Tibial nerve (tissue), 4 donors: ENCODE data around the gene GNAQ. TPM values are rescaled to one million over a fixed set of nuclear protein-coding genes. Genes with fewer than 3 reads are reported as not detected.

Experiments used
- DNase-seq, 2 donors: peaks; one replicate each; pipeline ENCODE4 v3.0.0-alpha.2; 2019; ENCODE audit warnings: low spot score in 2 of 2
- H3K27ac ChIP-seq, 4 donors: fragments of 200-600 bp; sonication (generic) in 3 of 4; one replicate each; pipeline ENCODE4 v1.5.1; 2017 to 2019; ENCODE audit warnings: mild to moderate bottlenecking in 1 of 4
- H3K27me3 ChIP-seq, 2 donors: fragments of 200-600 bp; sonication (generic) in 1 of 2; one replicate each; pipeline versions ENCODE4 v1.5.1 to v1.6.0; 2017 to 2019
- H3K36me3 ChIP-seq, 3 donors: fragments of 200-600 bp; sonication (generic); one replicate each; pipeline ENCODE4 v1.5.1; 2018 to 2019
- H3K4me1 ChIP-seq, 4 donors: fragments of 200-600 bp; sonication (generic) in 3 of 4; one replicate each; pipeline ENCODE4 v1.5.1; 2017 to 2019
- H3K4me3 ChIP-seq, 4 donors: fragments of 200-600 bp; sonication (generic) in 3 of 4; one replicate each; pipeline ENCODE4 v1.5.1; 2017 to 2019; ENCODE audit warnings: mild to moderate bottlenecking in 1 of 4, moderate library complexity in 1 of 4
- H3K9me3 ChIP-seq, 4 donors: fragments of 200-600 bp; sonication (generic) in 3 of 4; one replicate each; pipeline ENCODE4 v1.5.1; 2017 to 2019
- EP300 ChIP-seq, 2 donors: sonication (generic); formaldehyde crosslinking; IDR thresholded peaks; one replicate each; pipeline ENCODE4 v1.6.1; 2017; ENCODE audit warnings: antibody characterized with exemption in 2 of 2, mild to moderate bottlenecking in 1 of 2
- POLR2A ChIP-seq, 2 donors: fragments of 450-650 bp; IDR thresholded peaks; one replicate each; pipeline ENCODE4 v1.6.1; 2017; ENCODE audit warnings: antibody characterized with exemption in 2 of 2, mild to moderate bottlenecking in 2 of 2, moderate library complexity in 2 of 2
- WGBS, 2 donors: methylation state at CpG; one replicate each; pipeline ENCODE4 v1.1.5; 2018; 5-methylcytosine and 5-hydroxymethylcytosine counted together
- total RNA-seq, 4 donors: library from RNA; depleted of rRNA; stranded (reverse); fragments of >200 nt; gene quantifications; one replicate each; pipeline ENCODE4 v1.1.0, GENCODE V29; 2016
- TF ChIP-seq, protein P1 (sequence below), 5 experiments: fragments of 200-600 bp in 3 of 5; fragments of 450-650 bp in 2 of 5; sonication (generic) in 3 of 5; IDR thresholded peaks; one replicate each; pipeline ENCODE4 v1.5.1; 2016 to 2019; ENCODE audit warnings: antibody characterized with exemption in 5 of 5, mild to moderate bottlenecking in 3 of 5, moderate library complexity in 2 of 5

Gene GNAQ
- total RNA-seq, 4 donors from 2014 or later, result 38.7 to 50.3 (median 41.6) TPM

DNA sequence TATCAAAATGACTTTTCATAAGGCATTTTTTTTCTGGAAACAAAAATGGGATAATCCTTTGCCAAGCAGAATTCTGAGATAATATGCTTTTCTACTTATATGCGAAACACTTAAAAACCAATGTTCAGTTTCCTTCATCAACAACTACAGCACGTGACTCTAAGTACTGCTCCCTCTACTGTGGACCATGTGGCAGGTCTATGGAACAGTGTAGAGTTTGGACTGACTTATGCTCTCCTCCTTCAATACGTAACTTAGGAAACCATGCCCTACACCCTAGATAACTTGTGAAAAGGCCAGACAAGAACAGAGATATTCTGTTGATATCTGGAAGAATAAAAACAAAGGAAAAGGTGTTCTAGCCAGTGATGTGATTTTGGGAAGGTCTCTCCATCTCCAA is 272.2 kb downstream of the GNAQ start:
- Histone ChIP-seq H3K4me1 (no peaks in the 10 kb centered on the region), H3K36me3 (peaks cover 0 to 19% (median 0%) of the 10 kb centered on the region in 3 donors), H3K9me3 (no peaks in the 10 kb centered on the region), H3K4me3 (no peak overlapping the region), H3K27ac (no peak overlapping the region), H3K27me3 (no peaks in the 10 kb centered on the region)
- no peak for DNase-seq
- WGBS, 2 donors, result 92% methylated on average over 3 of the region's 3 CpGs
- TF ChIP-seq EP300 (IDR thresholded peaks at IDR 0.05), result no peak
- TF ChIP-seq POLR2A (IDR thresholded peaks at IDR 0.05), result no peak
- TF ChIP-seq, protein P1, sequence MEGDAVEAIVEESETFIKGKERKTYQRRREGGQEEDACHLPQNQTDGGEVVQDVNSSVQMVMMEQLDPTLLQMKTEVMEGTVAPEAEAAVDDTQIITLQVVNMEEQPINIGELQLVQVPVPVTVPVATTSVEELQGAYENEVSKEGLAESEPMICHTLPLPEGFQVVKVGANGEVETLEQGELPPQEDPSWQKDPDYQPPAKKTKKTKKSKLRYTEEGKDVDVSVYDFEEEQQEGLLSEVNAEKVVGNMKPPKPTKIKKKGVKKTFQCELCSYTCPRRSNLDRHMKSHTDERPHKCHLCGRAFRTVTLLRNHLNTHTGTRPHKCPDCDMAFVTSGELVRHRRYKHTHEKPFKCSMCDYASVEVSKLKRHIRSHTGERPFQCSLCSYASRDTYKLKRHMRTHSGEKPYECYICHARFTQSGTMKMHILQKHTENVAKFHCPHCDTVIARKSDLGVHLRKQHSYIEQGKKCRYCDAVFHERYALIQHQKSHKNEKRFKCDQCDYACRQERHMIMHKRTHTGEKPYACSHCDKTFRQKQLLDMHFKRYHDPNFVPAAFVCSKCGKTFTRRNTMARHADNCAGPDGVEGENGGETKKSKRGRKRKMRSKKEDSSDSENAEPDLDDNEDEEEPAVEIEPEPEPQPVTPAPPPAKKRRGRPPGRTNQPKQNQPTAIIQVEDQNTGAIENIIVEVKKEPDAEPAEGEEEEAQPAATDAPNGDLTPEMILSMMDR (IDR thresholded peaks at IDR 0.05), result no peak

DNA sequence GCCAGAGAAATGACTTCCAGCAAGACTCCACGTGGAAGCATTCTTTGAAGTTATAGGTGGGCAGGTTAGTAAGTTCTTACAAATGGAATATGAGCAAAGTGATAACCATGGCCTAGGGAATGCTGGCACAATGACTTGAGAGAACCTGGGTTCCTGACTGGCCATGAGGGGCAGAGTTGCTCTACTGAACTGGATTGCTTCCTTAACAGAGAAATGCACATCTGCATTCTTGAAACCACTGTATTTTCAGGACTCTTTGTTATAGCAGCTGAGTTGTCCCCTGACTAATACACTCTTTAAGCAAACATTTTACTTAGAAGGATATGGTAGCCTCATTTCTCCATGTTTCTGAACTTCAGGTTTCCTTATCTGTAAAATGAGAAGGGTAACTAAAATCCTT is 275.2 kb downstream of the GNAQ start:
- peaks cover 0 to 19% (median 0%) of the 10 kb centered on the region in 3 donors for H3K36me3 ChIP-seq
- 6 to 10% methylated on average over 1 of the region's 1 CpG for WGBS, 2 donors
- no peak overlapping the region for H3K27ac ChIP-seq
- peaks cover 0 to 10% (median 0%) of the 10 kb centered on the region in 4 donors for H3K4me1 ChIP-seq
- H3K27me3 ChIP-seq, result no peaks in the 10 kb centered on the region
- no peak overlapping the region for H3K4me3 ChIP-seq
- H3K9me3 ChIP-seq, result no peaks in the 10 kb centered on the region
- TF ChIP-seq POLR2A (IDR thresholded peaks at IDR 0.05) (no peak), EP300 (IDR thresholded peaks at IDR 0.05) (no peak)
- TF ChIP-seq, protein P1 (IDR thresholded peaks at IDR 0.05), result no peak
- no peak for DNase-seq

DNA sequence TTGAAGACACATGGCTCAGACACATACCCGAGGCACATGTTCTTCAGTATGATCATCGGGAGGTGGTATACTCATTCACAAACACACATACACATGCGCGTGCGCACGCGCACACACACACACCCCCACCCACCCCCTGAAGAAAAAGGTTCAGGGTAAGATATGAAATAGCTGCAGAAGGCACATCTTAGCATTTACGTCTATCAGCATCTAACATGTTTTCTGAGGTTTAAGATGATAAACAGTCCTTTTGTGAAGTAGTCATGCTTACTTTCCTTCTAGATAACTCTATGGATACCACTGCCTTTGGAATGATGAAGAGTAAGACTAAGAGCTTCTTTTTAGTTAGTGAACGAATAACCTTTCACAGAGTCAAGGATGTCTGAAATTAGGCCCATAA is 278.4 kb downstream of the GNAQ start:
- no peak overlapping the region for H3K27ac ChIP-seq
- no peak for TF ChIP-seq POLR2A (IDR thresholded peaks at IDR 0.05)
- no peak for TF ChIP-seq EP300 (IDR thresholded peaks at IDR 0.05)
- TF ChIP-seq, protein P1 (IDR thresholded peaks at IDR 0.05), result no peak
- DNase-seq, result no peak

DNA sequence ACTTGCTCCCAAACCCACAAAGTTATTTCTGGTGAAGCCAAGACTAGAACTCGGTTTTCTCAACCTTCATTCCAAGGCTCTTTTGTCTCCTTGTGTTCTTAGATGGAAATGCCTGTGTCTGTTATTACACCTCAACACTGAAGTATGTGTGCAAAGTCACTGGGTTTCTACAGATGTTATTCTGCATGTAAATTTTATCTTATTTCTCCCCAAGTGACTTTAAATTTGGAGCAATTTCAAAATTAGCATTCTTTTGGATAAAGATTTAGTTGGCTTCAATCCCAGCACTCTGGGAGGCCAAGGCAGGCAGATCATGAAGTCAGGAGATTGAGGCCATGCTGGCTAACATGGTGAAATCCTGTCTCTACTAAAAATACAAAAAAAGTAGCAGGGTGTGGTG is 279.1 kb downstream of the GNAQ start:
- 24 to 34% methylated on average over 1 of the region's 1 CpG for WGBS, 2 donors
- Histone ChIP-seq H3K36me3 (peaks cover 0 to 22% (median 0%) of the 10 kb centered on the region in 3 donors), H3K4me1 (peaks cover 0 to 21% (median 0%) of the 10 kb centered on the region in 4 donors), H3K27ac (no peak overlapping the region), H3K9me3 (no peaks in the 10 kb centered on the region), H3K27me3 (no peaks in the 10 kb centered on the region), H3K4me3 (no peak overlapping the region)
- no peak for TF ChIP-seq POLR2A (IDR thresholded peaks at IDR 0.05)
- TF ChIP-seq, protein P1 (IDR thresholded peaks at IDR 0.05), result no peak
- no peak for TF ChIP-seq EP300 (IDR thresholded peaks at IDR 0.05)
- no peak for DNase-seq

More for the DNA sequence above, 278.4 kb downstream of the GNAQ start:
- Histone ChIP-seq H3K9me3 (no peaks in the 10 kb centered on the region), H3K4me1 (peaks cover 0 to 21% (median 0%) of the 10 kb centered on the region in 4 donors), H3K36me3 (peaks cover 0 to 22% (median 0%) of the 10 kb centered on the region in 3 donors), H3K27me3 (no peaks in the 10 kb centered on the region), H3K4me3 (no peak overlapping the region)
- WGBS, 2 donors, result 86% methylated on average over 9 of the region's 9 CpGs

DNA sequence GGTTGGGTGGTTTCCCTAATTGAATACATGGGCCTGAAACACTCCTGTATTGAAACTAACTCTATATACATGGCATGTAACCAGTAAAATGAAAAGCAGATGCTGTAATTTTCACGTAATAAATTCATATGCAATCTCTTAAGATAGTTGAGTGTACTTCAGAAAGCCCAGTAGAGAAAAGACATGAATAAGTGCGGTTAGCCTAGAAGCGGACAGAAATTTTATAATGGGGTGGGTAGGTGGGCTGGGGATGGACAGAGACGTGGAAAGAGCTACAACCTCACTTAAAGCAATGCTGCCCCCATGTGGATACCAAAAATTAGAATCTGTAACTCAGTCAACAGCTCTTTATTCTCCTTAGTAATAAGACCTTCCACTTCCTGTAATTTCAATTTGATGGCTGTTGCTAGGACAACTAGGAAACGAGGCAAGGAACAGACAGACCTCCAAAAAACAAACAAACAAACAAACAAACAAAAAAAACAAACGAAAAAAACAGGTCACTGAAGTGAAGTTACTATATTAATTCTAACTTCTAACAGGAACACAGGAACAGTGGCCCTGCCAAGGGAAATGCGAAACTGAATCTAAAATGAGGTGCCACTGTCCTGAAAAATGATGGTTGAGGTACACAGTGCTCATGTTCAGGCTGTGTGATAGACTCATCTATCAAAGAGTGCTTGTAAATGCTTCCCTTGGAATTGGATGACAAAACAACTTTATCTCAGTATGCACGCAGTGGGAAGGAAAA is 280.1 kb downstream of the GNAQ start:
- Histone ChIP-seq H3K27ac (peak overlapping the region in 1 of 4 donors; percentile 6), H3K36me3 (peaks cover 0 to 14% (median 0%) of the 10 kb centered on the region in 3 donors), H3K4me3 (no peak overlapping the region), H3K4me1 (peaks cover 0 to 21% (median 0%) of the 10 kb centered on the region in 4 donors), H3K27me3 (no peaks in the 10 kb centered on the region), H3K9me3 (no peaks in the 10 kb centered on the region)
- TF ChIP-seq EP300 (IDR thresholded peaks at IDR 0.05) (no peak), POLR2A (IDR thresholded peaks at IDR 0.05) (no peak)
- TF ChIP-seq, protein P1 (IDR thresholded peaks at IDR 0.05), result peak in 3 of 5 experiments; percentile 29 to 45 (median 41)
- peak in 1 of 2 donors; percentile 64 for DNase-seq
- WGBS, 2 donors, result 49 to 50% methylated on average over 8 of the region's 8 CpGs
